ENCODE results near the gene CAPN1. TPM values are rescaled to one million over a fixed set of nuclear protein-coding genes. Genes with fewer than 3 reads are reported as not detected.

Gene CAPN1
- total RNA-seq, 6 donors from 2014 or later = 152 to 327 (median 235) TPM

GRCh38 chr11:65207918-65208784 is 26.4 kb downstream of the CAPN1 start:
- no peaks in the 10 kb centered on the region for H3K27me3 ChIP-seq
- H3K4me1 ChIP-seq = peaks cover 8 to 31% (median 16%) of the 10 kb centered on the region in 4 donors
- TF ChIP-seq POLR2A (IDR thresholded peaks at IDR 0.05) = no peak
- no peak for TF ChIP-seq POLR2AphosphoS5 (IDR thresholded peaks at IDR 0.05)
- TF ChIP-seq EP300 (IDR thresholded peaks at IDR 0.05) = no peak
- TF ChIP-seq, protein P1, sequence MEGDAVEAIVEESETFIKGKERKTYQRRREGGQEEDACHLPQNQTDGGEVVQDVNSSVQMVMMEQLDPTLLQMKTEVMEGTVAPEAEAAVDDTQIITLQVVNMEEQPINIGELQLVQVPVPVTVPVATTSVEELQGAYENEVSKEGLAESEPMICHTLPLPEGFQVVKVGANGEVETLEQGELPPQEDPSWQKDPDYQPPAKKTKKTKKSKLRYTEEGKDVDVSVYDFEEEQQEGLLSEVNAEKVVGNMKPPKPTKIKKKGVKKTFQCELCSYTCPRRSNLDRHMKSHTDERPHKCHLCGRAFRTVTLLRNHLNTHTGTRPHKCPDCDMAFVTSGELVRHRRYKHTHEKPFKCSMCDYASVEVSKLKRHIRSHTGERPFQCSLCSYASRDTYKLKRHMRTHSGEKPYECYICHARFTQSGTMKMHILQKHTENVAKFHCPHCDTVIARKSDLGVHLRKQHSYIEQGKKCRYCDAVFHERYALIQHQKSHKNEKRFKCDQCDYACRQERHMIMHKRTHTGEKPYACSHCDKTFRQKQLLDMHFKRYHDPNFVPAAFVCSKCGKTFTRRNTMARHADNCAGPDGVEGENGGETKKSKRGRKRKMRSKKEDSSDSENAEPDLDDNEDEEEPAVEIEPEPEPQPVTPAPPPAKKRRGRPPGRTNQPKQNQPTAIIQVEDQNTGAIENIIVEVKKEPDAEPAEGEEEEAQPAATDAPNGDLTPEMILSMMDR (IDR thresholded peaks at IDR 0.05) = no peak
- H3K36me3 ChIP-seq = peaks cover 36 to 91% (median 81%) of the 10 kb centered on the region in 4 donors
- H3K27ac ChIP-seq = peak overlapping the region in 3 of 4 donors; percentile 27 to 69 (median 53)
- WGBS, 2 donors = 84 to 87% methylated on average over 16 of the region's 16 CpGs
- H3K4me3 ChIP-seq = no peak overlapping the region
- DNase-seq (peak; percentile 54 to 73), ATAC-seq (ENCODE audit: low FRiP score in 2 of 2) (peak in 1 of 2 donors; percentile 48)
- no peaks in the 10 kb centered on the region for H3K9me3 ChIP-seq

GRCh38 chr11:65208785-65209710 is 27.3 kb downstream of the CAPN1 start:
- peaks cover 8 to 40% (median 19%) of the 10 kb centered on the region in 4 donors for H3K4me1 ChIP-seq
- 59 to 69% methylated on average over 11 to 13 of the region's 13 CpGs for WGBS, 2 donors
- H3K36me3 ChIP-seq = peaks cover 36 to 82% (median 74%) of the 10 kb centered on the region in 4 donors
- H3K27me3 ChIP-seq = no peaks in the 10 kb centered on the region
- ATAC-seq (ENCODE audit: low FRiP score in 2 of 2) (no peak), DNase-seq (peak in 1 of 2 donors; percentile 69)
- H3K27ac ChIP-seq = peak overlapping the region in 3 of 4 donors; percentile 27 to 69 (median 53)
- TF ChIP-seq, protein P1 (IDR thresholded peaks at IDR 0.05) = peak in 2 of 6 experiments; percentile 16 to 22
- TF ChIP-seq POLR2A (IDR thresholded peaks at IDR 0.05) (no peak), EP300 (IDR thresholded peaks at IDR 0.05) (no peak)
- no peak overlapping the region for H3K4me3 ChIP-seq
- no peaks in the 10 kb centered on the region for H3K9me3 ChIP-seq

DNA sequence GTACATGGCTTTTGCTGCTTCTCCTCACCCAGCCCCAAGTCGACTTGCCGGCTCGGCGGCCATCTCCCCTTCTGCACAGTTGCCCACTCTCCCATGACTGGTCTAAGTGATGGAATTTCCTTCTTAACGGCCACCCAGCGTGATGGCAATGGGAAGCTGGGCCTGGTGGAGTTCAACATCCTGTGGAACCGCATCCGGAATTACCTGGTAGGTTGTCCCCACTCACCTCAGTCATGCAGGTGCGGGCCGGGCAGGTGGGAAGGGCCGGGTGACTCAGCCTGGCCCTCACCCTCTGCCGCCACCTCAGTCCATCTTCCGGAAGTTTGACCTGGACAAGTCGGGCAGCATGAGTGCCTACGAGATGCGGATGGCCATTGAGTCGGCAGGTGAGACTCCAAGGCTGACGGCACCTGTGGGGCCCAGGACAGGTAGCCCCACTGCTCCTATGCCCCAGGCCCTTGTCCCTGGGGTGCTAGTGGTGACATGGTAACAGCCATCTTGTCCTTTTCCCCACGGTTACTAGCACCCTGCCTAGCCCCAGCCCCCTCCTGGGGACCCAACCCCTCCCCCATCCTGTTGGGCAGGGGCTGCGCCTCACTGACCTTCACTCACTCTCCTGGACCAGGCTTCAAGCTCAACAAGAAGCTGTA is 28.1 kb downstream of the CAPN1 start:
- no peaks in the 10 kb centered on the region for H3K27me3 ChIP-seq
- 91 to 95% methylated on average over 13 to 20 of the region's 20 CpGs for WGBS, 2 donors
- H3K4me1 ChIP-seq = peaks cover 8 to 43% (median 20%) of the 10 kb centered on the region in 4 donors
- H3K9me3 ChIP-seq = no peaks in the 10 kb centered on the region
- H3K27ac ChIP-seq = peak overlapping the region in 1 of 4 donors; percentile 53
- peaks cover 36 to 74% (median 67%) of the 10 kb centered on the region in 4 donors for H3K36me3 ChIP-seq
- DNase-seq (no peak), ATAC-seq (ENCODE audit: low FRiP score in 2 of 2) (no peak)
- TF ChIP-seq EP300 (IDR thresholded peaks at IDR 0.05) (no peak), POLR2A (IDR thresholded peaks at IDR 0.05) (no peak), POLR2AphosphoS5 (IDR thresholded peaks at IDR 0.05) (no peak)
- TF ChIP-seq, protein P1 (IDR thresholded peaks at IDR 0.05) = no peak
- H3K4me3 ChIP-seq = no peak overlapping the region

GRCh38 chr11:65210361-65210731 is 28.6 kb downstream of the CAPN1 start:
- TF ChIP-seq POLR2AphosphoS5 (IDR thresholded peaks at IDR 0.05) (no peak), POLR2A (IDR thresholded peaks at IDR 0.05) (no peak), EP300 (IDR thresholded peaks at IDR 0.05) (no peak)
- TF ChIP-seq, protein P1 (IDR thresholded peaks at IDR 0.05) = no peak
- Histone ChIP-seq H3K4me1 (peaks cover 8 to 43% (median 20%) of the 10 kb centered on the region in 4 donors), H3K4me3 (no peak overlapping the region), H3K27me3 (no peaks in the 10 kb centered on the region), H3K27ac (no peak overlapping the region), H3K36me3 (peaks cover 31 to 69% (median 62%) of the 10 kb centered on the region in 4 donors), H3K9me3 (no peaks in the 10 kb centered on the region)
- DNase-seq (no peak), ATAC-seq (ENCODE audit: low FRiP score in 2 of 2) (no peak)
- 87 to 93% methylated on average over 14 of the region's 14 CpGs for WGBS, 2 donors

All from upper lobe of left lung (tissue), 6 donors.